Measurements from ENCODE around the gene ABLIM2. TPM values are rescaled to one million over a fixed set of nuclear protein-coding genes. Genes with fewer than 3 reads are reported as not detected.

Gene ABLIM2
- total RNA-seq (2014; rRNA removed; shearing (Covaris generic)), result 2.3 and 3.6 TPM in 2 replicates
- polyA plus RNA-seq (2014; cell fraction: nucleus; rRNA removed), result 1.2 and 1.3 TPM in 2 replicates

DNA sequence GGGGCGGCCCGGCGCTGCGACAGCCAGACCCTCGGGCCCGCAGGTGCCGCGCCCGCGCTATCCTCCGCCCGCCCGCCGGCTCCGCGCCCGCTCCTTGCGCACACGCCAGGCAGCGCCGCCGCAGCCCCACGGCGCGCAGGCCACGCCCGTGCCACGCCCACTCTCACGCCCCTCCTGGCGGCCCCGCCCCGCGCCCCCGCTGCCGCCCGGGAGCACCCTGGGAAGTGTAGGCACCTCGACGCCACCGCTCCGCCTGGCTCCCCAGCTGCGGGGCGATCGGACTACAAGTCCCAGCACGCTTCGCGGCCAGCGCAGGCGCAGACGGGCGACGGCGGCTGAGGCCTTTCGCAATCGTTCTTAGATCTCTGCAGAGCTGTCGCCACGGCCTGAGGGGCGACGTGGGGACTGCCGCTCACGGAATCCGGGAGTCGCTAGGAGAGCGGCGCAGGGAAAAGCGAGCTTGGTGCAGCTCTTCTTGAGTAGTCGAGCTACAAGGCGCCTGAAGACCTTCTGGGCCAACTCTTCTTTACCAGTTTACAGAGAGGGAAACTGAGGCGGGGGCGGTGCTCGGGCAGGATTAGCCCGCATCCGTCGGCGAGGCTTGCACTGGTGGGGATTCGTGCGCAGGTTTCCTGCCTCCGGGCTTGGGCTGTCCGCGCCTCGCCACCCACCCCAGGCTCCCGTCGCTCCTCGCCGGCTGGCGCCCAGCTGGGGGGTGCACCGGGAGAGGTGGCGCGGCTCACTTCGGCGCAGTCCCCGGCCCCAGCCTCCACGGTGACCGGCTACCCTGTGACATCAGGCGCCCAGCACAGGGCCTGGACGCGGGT, at the start of gene ABLIM2:
TSS of gene ABLIM2 (minus strand) at position 104 of the 827 bp plus-strand sequence. CDS start 124 bp downstream, outside the sequence.
- peak; percentile 85 for DNase-seq (ENCODE audit: extremely low read depth, low read depth)

DNA sequence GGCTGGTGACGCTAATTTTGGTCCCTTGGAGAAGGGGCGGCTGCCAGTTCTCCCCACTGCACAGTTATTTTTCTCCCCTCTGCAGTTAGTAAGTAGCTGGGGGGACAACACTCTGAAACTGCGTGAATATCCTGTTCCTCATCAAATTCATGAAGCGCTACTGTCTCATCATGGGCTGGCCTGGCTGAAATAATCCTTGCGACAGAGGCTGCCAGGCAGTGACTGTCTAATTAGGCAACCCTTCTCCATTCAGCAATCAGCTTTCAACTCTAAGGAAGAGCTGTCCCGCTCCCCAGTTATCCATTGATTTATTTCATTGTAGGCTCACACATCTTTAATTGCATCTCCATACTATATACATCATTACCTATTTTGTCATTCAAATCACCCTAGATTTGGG, 48.7 kb upstream of the ABLIM2 start:
- DNase-seq (ENCODE audit: extremely low read depth, low read depth), result no peak

DNA sequence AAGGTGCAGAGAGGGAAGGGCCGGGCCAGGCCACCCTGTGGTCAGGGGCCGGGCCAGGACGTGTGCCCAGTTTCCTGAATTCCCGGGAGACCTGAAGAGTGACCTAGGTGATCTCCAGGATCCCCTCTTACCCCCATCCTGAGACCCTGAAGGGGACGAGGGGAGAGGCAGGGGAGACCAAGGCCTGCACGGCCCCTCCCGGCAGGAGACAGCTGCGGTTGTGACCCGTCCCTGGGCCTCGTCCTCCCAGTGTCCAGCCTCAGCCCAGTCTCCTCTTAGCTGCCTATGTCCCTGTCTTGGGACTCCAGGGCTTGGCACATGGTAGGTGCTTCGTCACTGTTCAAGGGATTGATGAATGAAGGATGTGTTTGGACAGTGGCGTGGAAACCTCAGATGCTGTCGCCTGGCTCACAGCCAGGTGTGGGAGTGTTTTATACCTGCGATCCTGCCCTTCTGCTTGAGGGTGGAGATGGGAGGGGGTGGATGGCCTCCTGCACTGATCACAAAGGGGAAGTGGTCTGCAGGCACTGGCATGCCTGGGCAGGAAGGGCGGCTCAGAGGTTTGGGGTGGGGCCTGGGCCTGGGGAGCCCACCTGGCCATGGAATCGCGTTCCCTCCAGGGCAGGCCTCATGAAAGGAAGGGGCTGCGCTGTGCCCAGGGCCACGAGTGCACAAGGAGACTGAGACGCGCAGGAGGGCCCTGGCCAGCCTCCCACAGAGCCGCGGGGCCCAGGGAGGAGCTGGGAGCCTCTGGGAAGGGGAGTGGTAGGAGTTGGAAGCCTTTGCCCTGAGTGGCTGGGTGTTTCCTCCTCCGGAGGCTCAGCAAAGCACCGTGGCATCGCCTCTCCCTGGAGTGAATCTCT, 47.4 kb upstream of the ABLIM2 start:
- DNase-seq (ENCODE audit: extremely low read depth, low read depth), result no peak

DNA sequence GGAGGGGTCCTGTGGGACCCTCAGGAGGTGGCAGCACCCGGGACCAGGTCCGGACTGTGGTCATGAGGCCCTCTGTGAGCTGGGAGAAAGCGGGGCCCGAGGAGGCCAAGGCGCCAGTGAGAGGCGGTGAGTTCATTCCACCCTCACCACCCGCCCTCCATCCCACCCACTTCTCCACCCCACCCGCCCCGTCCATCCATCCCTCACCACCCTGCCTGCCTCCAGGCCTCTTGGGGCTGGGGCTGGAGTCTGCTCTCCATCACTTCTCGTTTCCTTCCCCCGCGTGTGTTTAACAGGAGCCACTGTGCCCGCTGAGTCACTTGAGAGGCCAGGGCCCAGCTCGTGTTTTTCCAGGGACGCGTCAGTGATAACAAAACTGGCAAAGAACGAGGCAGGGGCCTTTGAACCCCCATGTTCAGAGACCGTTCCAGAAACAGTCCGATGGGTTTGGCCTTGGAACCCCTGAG, 46.7 kb upstream of the ABLIM2 start:
- no peak for DNase-seq (ENCODE audit: extremely low read depth, low read depth)

DNA sequence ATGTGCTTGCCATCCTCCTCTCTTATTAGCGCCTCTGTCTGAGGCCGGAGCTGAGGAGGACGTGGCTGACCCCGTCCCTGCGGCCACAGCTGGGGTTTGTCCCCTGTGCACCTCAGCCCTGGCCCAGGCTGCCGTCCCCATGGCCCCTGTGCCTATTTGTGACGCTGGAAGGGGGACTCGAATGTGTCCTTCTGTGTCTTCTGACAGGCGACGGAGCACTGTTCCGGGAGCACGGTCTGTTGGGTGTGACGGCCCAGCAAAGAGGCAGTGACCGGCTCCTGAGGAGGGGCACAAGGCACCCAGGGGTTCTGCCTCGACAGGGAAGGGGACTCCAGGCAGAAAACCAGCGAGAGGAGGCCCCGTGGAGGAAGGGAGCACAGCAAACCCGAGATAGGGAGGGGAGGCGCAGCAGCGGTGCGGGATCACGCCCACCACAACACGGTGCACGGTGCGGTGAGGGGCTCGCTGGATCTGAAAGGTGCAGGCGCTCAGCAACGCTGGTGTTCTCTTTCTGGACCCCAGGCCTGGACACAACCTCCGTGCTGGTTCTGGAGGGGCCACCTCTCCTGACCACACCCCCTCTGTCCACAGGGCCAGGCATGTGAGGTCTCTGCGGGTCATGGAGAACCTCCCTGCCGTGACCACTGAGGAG, 46.1 kb upstream of the ABLIM2 start:
- DNase-seq (ENCODE audit: extremely low read depth, low read depth), result no peak

DNA sequence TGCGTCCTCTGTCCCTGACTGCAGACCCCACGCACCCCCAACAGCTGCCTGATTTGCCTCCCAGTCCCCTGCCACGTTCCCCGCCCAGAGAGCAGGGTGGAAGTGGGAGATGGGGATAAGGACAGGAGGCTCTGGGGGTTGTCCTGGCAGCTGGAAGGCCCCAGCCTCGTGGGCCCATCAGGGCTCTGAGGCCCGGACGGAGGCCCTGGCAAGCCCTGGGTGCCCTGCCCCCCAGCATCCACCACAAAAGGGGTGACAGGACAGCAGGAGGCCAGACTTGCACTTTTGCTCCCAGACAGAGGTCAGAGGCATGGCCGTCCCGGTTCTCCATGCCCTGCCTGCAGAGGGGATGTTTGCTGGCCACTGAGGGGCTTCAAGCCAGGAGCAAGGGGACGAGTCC, 45.2 kb upstream of the ABLIM2 start:
- no peak for DNase-seq (ENCODE audit: extremely low read depth, low read depth)

DNA sequence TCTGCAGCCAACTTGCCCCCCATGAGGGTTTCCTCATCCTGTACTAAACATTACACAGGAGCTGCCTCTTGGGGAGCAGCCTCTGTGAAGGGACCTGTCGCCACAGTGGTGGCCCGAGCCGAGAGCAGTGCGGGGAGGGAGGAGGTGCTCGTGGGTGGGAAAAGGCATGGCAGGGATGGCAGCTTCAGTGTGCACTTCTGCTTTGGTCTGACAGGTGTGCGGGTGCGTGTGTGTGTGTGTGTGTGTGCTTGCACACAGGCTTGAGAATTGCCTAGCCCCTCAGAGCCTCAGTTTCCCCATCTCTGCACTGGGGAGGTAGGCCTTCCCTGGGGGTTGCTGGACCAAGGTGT, 44.4 kb upstream of the ABLIM2 start:
- DNase-seq (ENCODE audit: extremely low read depth, low read depth), result no peak

DNA sequence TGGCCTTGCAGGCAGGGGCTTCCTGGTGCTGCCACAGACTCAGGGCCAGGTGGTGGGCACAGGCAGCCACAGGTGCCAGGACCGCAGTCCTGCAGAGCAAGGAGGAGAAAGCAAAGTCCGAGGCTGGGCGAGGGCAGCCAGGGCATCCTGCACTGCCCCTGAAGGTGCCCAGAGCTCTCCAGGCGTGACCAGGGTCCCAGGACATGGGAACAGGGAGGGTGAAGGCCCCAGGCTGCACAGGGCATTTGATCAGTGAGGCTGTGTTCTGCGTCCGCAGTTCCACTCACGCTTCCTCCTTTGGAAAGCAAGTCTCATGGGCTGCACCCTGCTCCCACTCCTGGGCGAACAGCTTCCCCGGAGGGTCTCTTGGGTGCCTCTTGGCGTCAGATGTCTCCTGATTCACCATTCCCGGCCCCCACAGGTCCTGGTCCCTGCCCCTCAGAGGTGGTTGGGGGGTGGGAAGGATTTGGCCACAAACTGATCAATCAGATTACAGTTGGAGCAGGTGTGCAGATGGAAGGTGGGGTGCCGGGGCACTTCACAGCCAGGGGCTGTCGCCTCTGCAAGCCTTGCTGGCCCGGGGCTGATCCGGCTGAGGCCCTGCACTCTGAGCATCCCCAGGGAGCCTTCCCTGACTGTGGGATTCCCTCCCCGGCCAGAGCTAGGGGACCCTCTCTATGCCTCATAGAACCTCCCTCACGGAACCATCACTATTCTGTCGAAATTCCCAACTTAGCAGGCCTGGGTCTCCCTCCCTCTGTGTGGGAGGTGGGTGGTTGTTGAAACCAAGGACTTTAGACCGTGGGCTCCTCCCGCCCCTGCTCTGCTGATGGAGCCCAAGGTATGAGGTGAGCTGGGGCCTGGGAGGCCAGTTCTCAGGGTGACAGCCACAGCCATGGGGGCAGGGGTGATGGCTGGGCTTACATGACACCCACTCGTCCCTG, 43.8 kb upstream of the ABLIM2 start:
- DNase-seq (ENCODE audit: extremely low read depth, low read depth), result no peak

DNA sequence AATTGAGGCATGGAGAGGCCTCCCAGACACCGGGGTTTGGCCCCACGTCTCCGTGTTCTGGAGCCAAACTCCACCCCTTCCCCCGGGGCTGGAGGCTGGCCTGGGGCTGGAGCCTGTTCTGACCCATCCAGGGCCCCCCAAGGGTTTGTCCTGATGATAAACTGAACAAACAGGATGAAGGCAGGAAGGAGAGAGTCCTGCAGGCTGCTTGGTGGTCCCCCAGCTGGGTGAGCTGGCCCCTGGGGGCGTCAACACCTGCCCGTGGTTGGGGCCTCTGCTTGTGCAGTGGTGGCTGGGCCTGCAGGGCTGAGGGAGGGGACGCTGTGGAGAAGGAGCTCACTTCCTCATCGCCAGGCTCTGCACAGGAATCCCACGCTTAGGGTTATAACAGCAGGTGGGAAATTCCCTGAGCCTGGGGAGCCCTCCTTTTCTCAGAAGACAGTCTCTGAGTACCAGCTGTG, 42.7 kb upstream of the ABLIM2 start:
- no peak for DNase-seq (ENCODE audit: extremely low read depth, low read depth)

DNA sequence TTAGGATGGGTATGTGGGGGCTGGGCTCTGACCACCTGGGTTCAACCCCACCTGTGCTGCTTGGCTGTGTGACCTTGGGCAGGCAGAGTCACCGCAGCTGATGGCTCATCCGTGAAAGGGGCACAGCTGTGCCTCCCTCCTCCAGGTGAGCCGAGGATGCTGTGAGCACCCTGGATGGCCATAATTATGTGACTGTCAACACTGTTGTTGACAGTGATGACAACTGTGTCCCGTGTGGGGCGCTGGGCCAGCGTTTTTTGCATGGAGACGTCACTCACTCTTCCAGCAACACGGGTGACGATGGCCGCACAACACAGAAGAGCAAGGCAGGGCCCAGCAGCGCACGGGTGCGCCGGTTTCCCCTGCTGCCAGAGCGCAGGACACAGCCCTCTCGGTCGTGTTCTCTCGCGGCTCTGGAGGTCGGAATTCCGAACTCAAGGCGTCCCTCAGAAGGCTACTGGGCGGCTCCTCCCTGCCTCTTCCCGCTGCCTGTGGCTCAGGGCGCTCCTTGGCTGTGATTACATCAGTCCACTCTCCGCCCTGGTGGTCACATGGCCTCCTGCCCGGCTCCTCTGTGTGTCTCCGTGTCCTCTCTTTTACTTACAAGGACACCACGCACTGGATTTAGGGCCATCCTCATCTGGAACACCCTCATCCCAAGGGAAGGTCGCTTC, 41.8 kb upstream of the ABLIM2 start:
- DNase-seq (ENCODE audit: extremely low read depth, low read depth), result no peak

DNA sequence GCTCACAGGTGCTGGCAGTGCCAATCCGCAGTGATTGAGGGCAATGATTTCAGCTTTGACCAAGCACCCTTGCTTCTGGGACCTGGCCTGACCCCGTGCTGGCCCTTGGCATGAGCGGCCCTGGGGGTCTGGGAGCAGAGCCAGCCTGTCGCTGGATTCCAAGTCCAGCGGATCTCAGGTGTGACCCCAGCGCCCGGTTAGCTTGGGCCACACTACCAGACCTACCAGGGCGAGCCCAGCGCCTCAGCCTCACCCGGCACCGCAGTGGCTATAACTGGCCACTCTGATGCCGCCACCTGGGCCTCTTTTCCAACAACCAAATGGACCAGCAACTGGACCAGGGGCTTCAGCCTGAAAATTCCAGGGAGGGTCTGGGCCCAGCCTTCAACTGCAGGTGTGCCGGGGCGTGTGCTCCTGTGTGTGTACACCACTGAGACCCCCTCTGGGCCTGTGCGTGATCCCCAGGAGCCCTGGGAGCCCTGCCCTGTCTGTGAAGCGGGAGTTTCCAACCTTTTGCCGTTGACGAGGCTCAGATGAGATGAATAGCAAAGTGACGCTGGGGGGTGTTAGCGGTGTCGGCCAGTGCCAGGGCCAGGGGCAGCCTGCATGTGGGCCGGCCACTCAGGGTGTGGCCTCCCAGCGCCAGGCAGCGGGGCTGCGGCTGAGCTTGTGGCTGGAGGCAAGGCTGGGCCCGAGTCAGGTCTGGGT, 41.1 kb upstream of the ABLIM2 start:
- no peak for DNase-seq (ENCODE audit: extremely low read depth, low read depth)

DNA sequence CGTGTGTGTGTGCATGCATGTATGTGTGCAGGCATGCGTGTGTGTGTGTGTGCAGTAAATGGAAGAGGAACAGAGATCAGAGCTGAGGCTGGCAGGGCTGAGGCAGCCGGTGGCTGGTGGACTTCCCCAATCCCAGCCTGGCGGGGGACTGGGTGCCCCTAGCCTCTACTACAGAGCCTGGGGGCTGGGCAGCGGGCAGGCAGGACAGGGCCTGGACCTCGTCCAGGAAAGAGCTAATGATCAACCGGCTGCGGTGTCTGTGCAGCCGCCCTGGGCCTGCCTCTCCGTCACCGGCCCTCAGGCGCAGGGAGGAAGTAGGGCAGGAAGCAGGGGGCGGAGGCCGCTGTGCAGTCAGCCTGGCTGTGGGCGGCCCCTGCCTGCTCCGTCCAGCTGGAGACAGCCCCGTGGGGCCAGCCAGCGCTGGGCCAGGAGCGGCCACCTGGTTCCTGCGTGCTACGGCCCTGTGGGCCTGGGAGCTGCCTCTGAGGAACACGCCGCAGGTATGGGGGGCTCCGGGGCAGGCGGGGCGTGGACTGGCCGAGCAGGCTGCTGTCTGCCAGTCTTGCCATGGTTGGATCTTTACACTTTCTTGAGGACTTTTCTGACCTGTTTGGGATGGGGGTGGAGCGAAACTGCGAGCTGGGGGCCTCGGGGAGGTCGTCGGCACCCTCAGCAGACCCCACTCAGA, 40.4 kb upstream of the ABLIM2 start, which contains the start of gene SH3TC1:
TSS of gene SH3TC1 (plus strand) at position 385 of the 688 bp plus-strand sequence. CDS start 5,905 bp downstream, outside the sequence.
- DNase-seq (ENCODE audit: extremely low read depth, low read depth), result peak; percentile 40

DNA sequence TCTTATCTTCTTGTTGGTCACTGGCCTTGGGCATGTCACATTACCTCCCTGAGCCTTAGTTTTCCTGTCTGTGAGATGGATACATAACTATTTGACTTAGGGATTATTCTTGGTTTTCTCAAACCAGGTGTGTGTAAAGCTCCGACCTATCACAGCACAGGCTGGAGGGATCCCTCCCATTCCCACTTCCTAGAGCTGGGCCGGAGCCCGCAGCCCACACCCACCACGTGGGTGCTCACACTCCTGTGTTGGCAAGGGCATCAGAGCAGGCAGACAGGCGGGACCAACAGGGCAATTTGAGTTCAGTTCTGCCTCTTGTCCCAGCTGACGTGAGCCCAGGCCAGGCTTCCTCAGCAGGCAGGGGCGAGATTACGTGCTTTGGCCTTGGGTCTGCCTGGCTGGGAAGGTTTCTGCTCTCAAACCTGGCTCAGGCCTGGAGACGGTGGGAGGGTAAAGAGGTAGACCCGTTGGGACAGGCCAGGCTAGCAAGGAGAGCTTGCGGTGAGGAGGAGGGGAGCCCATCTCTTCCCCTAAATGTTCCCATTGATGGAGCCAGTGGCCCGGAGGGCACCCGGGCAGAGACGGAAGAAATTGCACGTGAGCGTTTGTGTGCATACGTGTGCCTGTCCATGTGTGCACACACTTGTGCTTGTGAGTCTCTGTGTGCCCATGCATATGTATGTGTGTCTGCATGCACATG, 39.7 kb upstream of the ABLIM2 start:
- no peak for DNase-seq (ENCODE audit: extremely low read depth, low read depth)

DNA sequence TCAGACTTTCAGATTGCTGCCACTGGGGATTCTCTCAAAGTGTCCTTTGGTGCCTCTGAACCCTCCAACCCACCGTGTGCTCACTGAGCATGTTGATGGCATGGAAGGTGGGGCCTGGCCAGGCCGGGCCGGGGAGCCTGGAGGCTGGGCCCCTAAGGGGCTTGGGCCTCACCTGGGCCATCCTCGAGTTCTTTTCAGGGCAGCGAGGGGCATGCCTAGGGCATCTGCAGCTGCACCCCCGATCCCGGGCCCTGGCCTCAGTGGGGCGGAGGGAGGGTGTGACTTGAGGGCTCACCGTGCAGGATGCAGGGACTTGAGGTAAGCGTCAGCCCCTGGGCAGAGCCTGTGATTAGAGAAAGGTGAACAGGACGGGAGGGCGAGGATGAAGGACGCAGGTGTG, 38.9 kb upstream of the ABLIM2 start:
- DNase-seq (ENCODE audit: extremely low read depth, low read depth), result no peak

DNA sequence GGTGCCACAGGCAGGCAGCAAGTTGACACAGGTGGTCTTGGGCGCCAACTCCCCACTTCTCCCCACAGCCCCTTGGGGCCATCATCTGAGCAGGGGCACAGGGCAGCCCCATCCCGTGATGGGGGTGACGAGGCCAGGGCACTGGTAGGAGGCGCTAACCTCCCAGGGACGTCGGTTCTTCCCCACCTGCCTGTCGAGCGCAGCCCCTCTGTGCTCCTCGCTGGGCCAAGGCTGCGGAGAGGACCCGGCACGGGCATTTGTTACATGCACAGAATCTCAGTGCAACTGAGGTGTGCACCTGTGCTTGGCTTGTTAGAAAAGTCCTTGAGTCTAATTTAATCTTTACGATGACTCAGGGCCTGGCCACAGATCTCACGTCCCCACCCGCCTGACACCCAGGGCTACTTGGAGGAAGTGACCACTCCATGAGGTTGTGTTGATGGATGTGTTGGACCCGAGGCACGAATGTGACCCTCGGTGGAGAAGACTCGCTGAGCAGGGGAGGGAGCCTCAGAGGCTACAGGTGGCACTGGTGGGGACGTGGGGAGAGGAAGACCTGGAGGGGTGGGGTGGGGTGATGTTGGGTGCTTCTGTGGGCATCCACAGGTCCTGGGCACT, 37.3 kb upstream of the ABLIM2 start:
- DNase-seq (ENCODE audit: extremely low read depth, low read depth), result no peak

DNA sequence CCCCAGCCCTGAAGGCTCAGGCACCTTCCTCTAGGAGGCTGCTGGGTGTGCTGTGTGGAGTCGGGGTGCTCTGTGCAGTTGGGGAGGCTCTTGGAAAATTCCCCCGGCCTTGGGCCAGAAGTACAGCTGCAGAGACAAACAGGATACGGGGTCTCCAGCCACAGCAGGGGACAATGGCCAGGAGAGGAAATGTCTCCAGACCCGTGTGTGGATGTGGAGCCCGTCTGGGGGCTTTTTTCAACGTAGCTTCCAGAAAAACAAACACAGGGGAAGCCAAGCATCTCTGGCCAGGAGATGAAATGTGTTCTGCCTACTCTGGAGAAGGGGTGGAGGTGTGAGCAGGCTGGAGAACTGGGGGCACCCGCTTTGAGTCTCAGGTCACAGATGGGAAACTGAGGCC, 36.8 kb upstream of the ABLIM2 start:
- DNase-seq (ENCODE audit: extremely low read depth, low read depth), result no peak

All from NCI-H460 (cell line).